ENCODE measurements around the gene USP32. TPM values are rescaled to one million over a fixed set of nuclear protein-coding genes. Genes with fewer than 3 reads are reported as not detected.

USP32 gene
- total and polyA plus RNA-seq, 12 donors, result 22.0 to 99.3 (median 54.4) TPM

DNA sequence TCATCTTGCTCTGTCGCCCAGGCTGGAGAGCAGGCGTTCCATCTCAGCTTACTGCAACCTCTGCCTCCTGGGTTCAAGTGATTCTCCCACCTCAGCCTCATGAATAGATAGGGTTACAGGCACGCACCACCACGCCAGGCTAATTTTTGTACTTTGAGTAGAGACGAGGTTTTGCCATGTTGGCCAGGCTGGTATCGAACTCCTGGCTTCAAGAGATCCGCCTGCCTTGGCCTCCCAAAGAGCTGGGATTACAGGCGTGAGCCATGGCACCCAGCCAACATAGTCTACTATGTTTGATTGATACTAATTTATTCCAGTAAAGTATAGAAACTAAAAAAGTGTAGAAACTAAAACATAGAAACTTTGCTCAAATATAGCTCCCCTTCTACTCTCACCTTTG, 147.3 kb downstream of the USP32 start:
- intact Hi-C loops (cut with DNase I), result no loop called here
- H3K4me3 ChIP-seq, result no peak overlapping the region
- H3K27me3 ChIP-seq, result no peaks in the 10 kb centered on the region
- WGBS, 4 donors, result 96 to 98% (median 97%) methylated on average over 8 of the region's 8 CpGs
- no peaks in the 10 kb centered on the region for H3K4me1 ChIP-seq (replicated peaks in 1 of 2)
- DNase-seq, result no peak
- no peaks in the 10 kb centered on the region for H3K9me3 ChIP-seq (replicated peaks in 1 of 3)
- H3K36me3 ChIP-seq (replicated peaks in 1 of 2), result no peaks in the 10 kb centered on the region
- H3K27ac ChIP-seq, result no peak overlapping the region
- TF ChIP-seq CTCF (IDR thresholded peaks at IDR 0.05), result no peak
- no peak for TF ChIP-seq POLR2A (IDR thresholded peaks at IDR 0.05)

DNA sequence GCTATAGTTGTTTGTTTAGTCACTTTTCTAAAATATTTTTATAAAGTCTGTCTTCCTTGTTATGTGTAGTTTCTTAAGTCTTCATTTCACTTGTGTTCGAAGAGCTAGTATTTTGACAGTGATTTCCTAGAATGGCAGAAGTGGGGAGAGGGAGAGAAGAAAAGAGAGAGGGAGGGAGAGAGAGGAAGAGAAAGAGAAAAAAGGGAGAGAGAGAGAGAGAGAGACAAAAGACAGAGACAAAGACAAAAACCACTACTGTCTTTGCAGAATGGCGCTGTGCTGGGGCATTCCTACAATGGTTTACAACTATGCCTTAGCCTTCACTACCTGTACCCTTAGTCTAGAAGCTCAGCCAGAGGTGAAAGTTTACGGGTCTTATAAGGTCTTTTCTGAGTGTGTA, 151.6 kb downstream of the USP32 start:
- intact Hi-C loops (cut with DNase I), result no loop called here
- 95 to 99% (median 97%) methylated on average over 3 of the region's 3 CpGs for WGBS, 4 donors

DNA sequence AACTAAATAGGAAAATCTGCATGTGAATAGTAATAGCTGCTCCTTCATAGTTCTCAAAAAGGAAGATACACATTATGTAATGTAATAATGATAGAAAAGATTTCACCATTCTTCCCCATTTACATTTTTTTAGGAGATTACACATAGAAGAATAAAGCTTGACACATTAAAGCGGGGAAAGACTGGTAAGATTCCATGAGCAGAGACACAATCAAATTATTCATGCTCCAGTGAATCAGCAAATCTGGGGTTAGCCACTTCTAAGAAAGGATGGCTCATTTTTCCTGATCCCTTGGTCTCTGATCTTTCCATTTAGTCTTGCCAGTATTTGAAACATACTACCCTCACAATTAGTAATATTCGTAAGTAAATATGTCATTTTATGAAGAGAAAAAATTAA, 160.2 kb downstream of the USP32 start:
- H3K4me3 ChIP-seq, result no peak overlapping the region
- WGBS, 4 donors, result 53 to 80% (median 65%) methylated on average over 2 of the region's 2 CpGs
- H3K27me3 ChIP-seq, result no peaks in the 10 kb centered on the region
- H3K9me3 ChIP-seq (replicated peaks in 1 of 3), result no peaks in the 10 kb centered on the region
- H3K27ac ChIP-seq, result peak overlapping the region in 2 of 5 donors; percentile 40 to 76
- H3K36me3 ChIP-seq (replicated peaks in 1 of 2), result no peaks in the 10 kb centered on the region
- intact Hi-C loops (cut with DNase I), result loop anchor here (10.0 kb wide), 3 partner anchors 77 to 193 kb away; partner anchors contain the start of genes CHCT1 (in 1 of the 2) and USP32 (in 1 of the 2)
- no peak for TF ChIP-seq POLR2A (IDR thresholded peaks at IDR 0.05)
- TF ChIP-seq CTCF (IDR thresholded peaks at IDR 0.05), result no peak
- no peak for DNase-seq
- peaks cover 3% of the 10 kb centered on the region in 2 donors for H3K4me1 ChIP-seq (replicated peaks in 1 of 2)

More for the DNA sequence above, 151.6 kb downstream of the USP32 start:
- no peak overlapping the region for H3K4me3 ChIP-seq
- no peaks in the 10 kb centered on the region for H3K4me1 ChIP-seq (replicated peaks in 1 of 2)
- no peak overlapping the region for H3K27ac ChIP-seq
- TF ChIP-seq POLR2A (IDR thresholded peaks at IDR 0.05), result no peak
- TF ChIP-seq CTCF (IDR thresholded peaks at IDR 0.05), result no peak
- no peaks in the 10 kb centered on the region for H3K9me3 ChIP-seq (replicated peaks in 1 of 3)
- no peaks in the 10 kb centered on the region for H3K27me3 ChIP-seq
- H3K36me3 ChIP-seq (replicated peaks in 1 of 2), result no peaks in the 10 kb centered on the region
- DNase-seq, result no peak

GRCh38 chr17:60231234-60231633, 160.7 kb downstream of the USP32 start:
- no peaks in the 10 kb centered on the region for H3K27me3 ChIP-seq
- intact Hi-C loops (cut with DNase I), result loop anchor here (10.0 kb wide), 3 partner anchors 76 to 194 kb away; partner anchors contain the start of genes CHCT1 (in 1 of the 2) and USP32 (in 1 of the 2)
- WGBS, 4 donors, result 89 to 98% (median 92%) methylated on average over 4 of the region's 4 CpGs
- H3K9me3 ChIP-seq (replicated peaks in 1 of 3), result no peaks in the 10 kb centered on the region
- peak overlapping the region in 2 of 5 donors; percentile 40 to 76 for H3K27ac ChIP-seq
- peaks cover 3% of the 10 kb centered on the region in 2 donors for H3K4me1 ChIP-seq (replicated peaks in 1 of 2)
- DNase-seq, result peak in 1 of 7 donors; percentile 18
- no peak overlapping the region for H3K4me3 ChIP-seq
- no peaks in the 10 kb centered on the region for H3K36me3 ChIP-seq (replicated peaks in 1 of 2)
- TF ChIP-seq POLR2A (IDR thresholded peaks at IDR 0.05) (no peak), CTCF (IDR thresholded peaks at IDR 0.05) (peak in 5 of 6 experiments; percentile 32 to 53 (median 51))
